GM12875 (cell line): Measurements from ENCODE around the gene LNPEP.

ENCODE experiments used
- H3K4me3 ChIP-seq: one replicate; pipeline ENCODE4 v1.5.1; 2011; ENCODE audit warnings: low read depth, low read length, control low read depth
- TF ChIP-seq, protein P1 (sequence below): IDR thresholded peaks from 2 replicates; pipeline ENCODE4 v1.5.1; 2011; ENCODE audit warnings: low read depth, mild to moderate bottlenecking, control low read depth, inconsistent platforms, low read length, moderate library complexity, borderline replicate concordance; ENCODE audit not compliant: insufficient read depth

LNPEP gene

DNA sequence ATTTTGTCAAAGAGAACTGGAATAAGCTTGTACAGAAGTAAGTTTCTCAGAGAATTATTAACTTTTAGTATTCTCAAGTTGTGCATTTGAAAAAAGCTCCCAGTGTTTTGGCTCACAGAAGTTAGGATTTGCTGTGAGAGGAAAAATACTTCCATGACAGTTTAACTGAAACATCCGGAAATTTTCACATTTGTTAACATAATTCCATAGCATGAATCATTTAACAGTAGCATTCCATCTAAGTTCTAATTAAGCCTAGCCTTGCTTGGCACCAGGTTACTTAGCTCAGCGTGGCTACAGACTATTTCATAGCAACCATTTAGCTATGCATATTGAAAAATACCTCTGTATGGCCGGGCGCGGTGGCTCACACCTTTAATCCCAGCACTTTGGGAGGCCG, 90.8 kb downstream of the LNPEP start:
- TF ChIP-seq, protein P1, sequence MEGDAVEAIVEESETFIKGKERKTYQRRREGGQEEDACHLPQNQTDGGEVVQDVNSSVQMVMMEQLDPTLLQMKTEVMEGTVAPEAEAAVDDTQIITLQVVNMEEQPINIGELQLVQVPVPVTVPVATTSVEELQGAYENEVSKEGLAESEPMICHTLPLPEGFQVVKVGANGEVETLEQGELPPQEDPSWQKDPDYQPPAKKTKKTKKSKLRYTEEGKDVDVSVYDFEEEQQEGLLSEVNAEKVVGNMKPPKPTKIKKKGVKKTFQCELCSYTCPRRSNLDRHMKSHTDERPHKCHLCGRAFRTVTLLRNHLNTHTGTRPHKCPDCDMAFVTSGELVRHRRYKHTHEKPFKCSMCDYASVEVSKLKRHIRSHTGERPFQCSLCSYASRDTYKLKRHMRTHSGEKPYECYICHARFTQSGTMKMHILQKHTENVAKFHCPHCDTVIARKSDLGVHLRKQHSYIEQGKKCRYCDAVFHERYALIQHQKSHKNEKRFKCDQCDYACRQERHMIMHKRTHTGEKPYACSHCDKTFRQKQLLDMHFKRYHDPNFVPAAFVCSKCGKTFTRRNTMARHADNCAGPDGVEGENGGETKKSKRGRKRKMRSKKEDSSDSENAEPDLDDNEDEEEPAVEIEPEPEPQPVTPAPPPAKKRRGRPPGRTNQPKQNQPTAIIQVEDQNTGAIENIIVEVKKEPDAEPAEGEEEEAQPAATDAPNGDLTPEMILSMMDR, result no peak
- no peak overlapping the region for H3K4me3 ChIP-seq

DNA sequence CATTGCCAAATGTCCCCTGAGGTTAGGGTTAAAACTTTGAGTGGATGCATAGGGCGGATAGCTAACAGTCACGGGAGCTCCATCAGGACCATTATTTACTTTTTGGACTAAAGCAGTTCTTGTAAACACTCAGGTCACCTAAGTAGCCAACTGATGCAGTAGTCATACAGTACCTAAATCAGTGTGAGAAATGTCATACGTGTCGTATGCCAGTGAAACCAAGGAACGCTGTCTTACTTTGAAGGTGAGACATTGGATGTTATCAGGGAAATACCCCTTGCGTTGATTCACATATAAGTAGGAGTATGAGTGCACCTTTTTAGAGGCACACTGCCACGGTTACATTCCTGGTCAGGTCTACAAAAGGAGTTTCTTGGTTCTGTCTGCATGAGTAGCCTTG, 101.9 kb downstream of the LNPEP start:
- TF ChIP-seq, protein P1, result no peak
- no peak overlapping the region for H3K4me3 ChIP-seq

DNA sequence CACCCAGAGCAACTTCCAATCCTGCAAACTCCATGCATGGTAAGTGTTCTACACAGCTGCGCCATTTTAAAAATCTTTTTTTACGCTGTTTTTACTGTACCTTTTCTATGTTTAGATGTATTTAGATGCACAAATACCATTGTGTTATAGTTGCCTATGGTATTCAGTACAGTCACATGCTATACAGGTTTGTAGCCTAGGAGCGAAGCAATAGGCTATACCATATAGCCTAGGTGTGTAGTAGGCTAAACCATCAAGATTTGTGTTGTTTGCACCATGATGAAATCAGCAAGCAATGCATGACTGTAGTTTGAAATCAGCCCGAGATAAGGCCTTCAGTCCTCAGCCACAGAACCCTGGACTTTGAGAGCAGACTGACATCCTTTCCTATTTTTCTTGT, 105.4 kb downstream of the LNPEP start:
- no peak overlapping the region for H3K4me3 ChIP-seq
- TF ChIP-seq, protein P1, result no peak

- H3K4me3 ChIP-seq, result no peak overlapping the region
- TF ChIP-seq, protein P1, result no peak
Observed at GRCh38 chr5:97042996-97043395, 107.1 kb downstream of the LNPEP start.

DNA sequence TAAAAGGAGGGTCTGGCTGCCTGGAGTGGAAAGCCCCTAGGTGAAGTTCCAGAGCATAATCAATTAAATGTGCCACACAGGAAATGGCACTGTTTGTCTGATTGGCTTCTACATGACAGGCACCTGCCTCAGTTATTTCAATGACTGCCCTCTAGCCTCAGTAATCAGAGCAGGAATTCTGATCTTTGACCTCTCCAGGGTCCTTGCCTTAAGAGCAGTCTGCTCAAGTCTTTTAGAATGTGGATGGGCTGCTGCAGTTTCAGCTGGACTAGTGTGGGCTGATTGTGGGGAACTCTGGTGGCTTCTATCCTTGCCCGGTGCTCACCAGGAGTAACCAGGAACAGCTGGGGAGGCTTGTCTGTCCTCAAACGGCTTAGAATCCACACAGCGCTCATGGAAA, 107.6 kb downstream of the LNPEP start:
- TF ChIP-seq, protein P1, result no peak
- no peak overlapping the region for H3K4me3 ChIP-seq

DNA sequence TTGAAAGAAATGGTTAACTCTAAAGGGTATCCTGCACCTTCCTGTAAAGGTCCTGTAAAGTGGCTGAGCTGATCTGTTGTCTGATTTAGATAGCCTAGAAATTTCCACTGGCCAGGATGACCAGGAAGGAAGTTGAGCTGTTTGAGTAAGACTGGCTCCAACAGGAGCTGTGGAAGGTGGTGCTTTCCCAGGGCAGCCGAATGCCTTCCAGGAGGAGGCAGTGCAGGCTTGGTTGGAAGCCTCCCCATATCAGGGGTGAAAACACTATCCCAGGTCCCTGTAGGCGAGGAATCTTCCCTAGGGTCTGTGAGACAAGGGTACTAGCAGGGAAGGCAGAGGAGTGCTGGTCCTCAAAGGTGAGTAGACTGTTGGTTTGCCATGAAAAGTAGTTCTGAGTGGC, 108.2 kb downstream of the LNPEP start:
- H3K4me3 ChIP-seq, result no peak overlapping the region
- TF ChIP-seq, protein P1, result peak; percentile 23; the same call in 1 of the 2 replicates

- H3K4me3 ChIP-seq, result no peak overlapping the region
- TF ChIP-seq, protein P1, result no peak
Observed at GRCh38 chr5:97046270-97046982, 110.5 kb downstream of the LNPEP start.
